Measurements from ENCODE around the gene MVK. TPM values are rescaled to one million over a fixed set of nuclear protein-coding genes. Genes with fewer than 3 reads are reported as not detected.

MVK gene
- total and polyA plus RNA-seq, 2 donors (not counting 1 experiment from before 2014, with no cell fraction given): 18.8 to 22.1 TPM

DNA sequence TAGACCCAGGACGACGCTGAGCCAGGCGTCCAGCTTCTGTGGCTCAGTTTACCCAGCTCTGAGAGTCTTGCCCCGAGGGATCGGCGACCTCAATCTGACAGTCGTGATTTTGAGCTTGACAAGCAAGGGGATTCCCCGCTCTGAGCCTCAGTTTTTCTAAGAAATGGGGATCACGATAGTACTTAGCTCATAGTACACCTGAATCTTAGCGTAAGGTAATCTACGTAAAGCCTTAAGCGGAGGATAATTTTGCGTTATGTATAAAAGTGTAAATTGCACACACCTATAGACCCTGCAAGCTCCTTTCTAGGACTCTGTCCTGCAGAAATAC lies 285 bp downstream of the MVK start:
- H2AFZ ChIP-seq (ENCODE audit: low read length): peak overlapping the region; percentile 57
- no peaks in the 10 kb centered on the region for H3K27me3 ChIP-seq (ENCODE audit: control insufficient read depth, insufficient read depth, low read length)
- peak overlapping the region; percentile 52 to 85 (median 68) for H3K4me3 ChIP-seq (replicated peaks in 1 of 4; ENCODE audit: control extremely low read depth in 1 of 4, insufficient read depth in 1 of 4, low read depth in 3 of 4, low read length in 4 of 4)
- H3K36me3 ChIP-seq (ENCODE audit: control insufficient read depth, insufficient read depth, low read length): peaks cover 8% of the 10 kb centered on the region
- DNase-seq (ENCODE audit: low read depth in 2 of 2): no peak
- no peaks in the 10 kb centered on the region for H3K4me1 ChIP-seq (ENCODE audit: control insufficient read depth, extremely low read depth, insufficient read depth, low read length)
- no peak for TF ChIP-seq EZH2 (IDR thresholded peaks at IDR 0.05; ENCODE audit: low read length, missing control alignments)
- TF ChIP-seq, protein P1, sequence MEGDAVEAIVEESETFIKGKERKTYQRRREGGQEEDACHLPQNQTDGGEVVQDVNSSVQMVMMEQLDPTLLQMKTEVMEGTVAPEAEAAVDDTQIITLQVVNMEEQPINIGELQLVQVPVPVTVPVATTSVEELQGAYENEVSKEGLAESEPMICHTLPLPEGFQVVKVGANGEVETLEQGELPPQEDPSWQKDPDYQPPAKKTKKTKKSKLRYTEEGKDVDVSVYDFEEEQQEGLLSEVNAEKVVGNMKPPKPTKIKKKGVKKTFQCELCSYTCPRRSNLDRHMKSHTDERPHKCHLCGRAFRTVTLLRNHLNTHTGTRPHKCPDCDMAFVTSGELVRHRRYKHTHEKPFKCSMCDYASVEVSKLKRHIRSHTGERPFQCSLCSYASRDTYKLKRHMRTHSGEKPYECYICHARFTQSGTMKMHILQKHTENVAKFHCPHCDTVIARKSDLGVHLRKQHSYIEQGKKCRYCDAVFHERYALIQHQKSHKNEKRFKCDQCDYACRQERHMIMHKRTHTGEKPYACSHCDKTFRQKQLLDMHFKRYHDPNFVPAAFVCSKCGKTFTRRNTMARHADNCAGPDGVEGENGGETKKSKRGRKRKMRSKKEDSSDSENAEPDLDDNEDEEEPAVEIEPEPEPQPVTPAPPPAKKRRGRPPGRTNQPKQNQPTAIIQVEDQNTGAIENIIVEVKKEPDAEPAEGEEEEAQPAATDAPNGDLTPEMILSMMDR (conservative IDR thresholded peaks at IDR 0.05 in 1 of 2, IDR thresholded peaks at IDR 0.05 in 1 of 2; ENCODE audit: low read depth in 1 of 2, low read length in 2 of 2): no peak
- no peaks in the 10 kb centered on the region for H3K79me2 ChIP-seq (ENCODE audit: control insufficient read depth, insufficient read depth, low read length)
- no peaks in the 10 kb centered on the region for H3K9me3 ChIP-seq (ENCODE audit: control insufficient read depth, insufficient read depth, low read depth, low read length)
- H3K27ac ChIP-seq (ENCODE audit: insufficient read depth, low read length): no peak overlapping the region
- peak overlapping the region; percentile 33 for H3K9ac ChIP-seq (ENCODE audit: insufficient read depth, low read length)
- no peaks in the 10 kb centered on the region for H4K20me1 ChIP-seq (ENCODE audit: control insufficient read depth, extremely low read depth, insufficient read depth, low read length)
- H3K4me2 ChIP-seq (ENCODE audit: extremely low read depth, insufficient read depth, low read length): peak overlapping the region; percentile 88

DNA sequence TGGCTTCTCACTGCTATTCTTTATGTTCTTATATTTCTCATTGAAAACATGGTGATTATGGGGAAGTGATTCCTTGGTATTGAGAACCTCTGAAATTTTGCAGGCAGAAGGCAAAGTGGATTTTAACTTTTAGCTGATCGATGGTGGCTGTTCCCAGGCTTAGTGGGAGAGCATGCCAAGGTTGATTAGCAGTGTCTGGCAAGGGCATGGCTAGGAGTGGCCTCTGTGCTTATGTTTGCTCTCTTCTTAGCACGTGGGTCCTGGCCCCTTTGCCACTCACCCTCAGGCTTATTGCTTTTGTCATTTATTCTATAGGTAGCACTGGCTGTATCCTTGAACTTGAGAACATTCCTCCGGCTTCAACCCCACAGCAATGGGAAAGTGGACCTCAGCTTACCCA lies 2.1 kb downstream of the MVK start:
- Histone ChIP-seq H2AFZ (ENCODE audit: low read length) (no peak overlapping the region), H4K20me1 (ENCODE audit: control insufficient read depth, extremely low read depth, insufficient read depth, low read length) (no peaks in the 10 kb centered on the region), H3K4me1 (ENCODE audit: control insufficient read depth, extremely low read depth, insufficient read depth, low read length) (no peaks in the 10 kb centered on the region), H3K9ac (ENCODE audit: insufficient read depth, low read length) (no peak overlapping the region), H3K27me3 (ENCODE audit: control insufficient read depth, insufficient read depth, low read length) (no peaks in the 10 kb centered on the region), H3K36me3 (ENCODE audit: control insufficient read depth, insufficient read depth, low read length) (peaks cover 9% of the 10 kb centered on the region), H3K4me2 (ENCODE audit: extremely low read depth, insufficient read depth, low read length) (no peak overlapping the region), H3K9me3 (ENCODE audit: control insufficient read depth, insufficient read depth, low read depth, low read length) (no peaks in the 10 kb centered on the region), H3K27ac (ENCODE audit: insufficient read depth, low read length) (no peak overlapping the region), H3K4me3 (replicated peaks in 1 of 4; ENCODE audit: control extremely low read depth in 1 of 4, insufficient read depth in 1 of 4, low read depth in 3 of 4, low read length in 4 of 4) (no peak overlapping the region), H3K79me2 (ENCODE audit: control insufficient read depth, insufficient read depth, low read length) (no peaks in the 10 kb centered on the region)
- TF ChIP-seq, protein P1 (conservative IDR thresholded peaks at IDR 0.05 in 1 of 2, IDR thresholded peaks at IDR 0.05 in 1 of 2; ENCODE audit: low read depth in 1 of 2, low read length in 2 of 2): no peak
- TF ChIP-seq EZH2 (IDR thresholded peaks at IDR 0.05; ENCODE audit: low read length, missing control alignments): no peak
- no peak for DNase-seq (ENCODE audit: low read depth in 2 of 2)

DNA sequence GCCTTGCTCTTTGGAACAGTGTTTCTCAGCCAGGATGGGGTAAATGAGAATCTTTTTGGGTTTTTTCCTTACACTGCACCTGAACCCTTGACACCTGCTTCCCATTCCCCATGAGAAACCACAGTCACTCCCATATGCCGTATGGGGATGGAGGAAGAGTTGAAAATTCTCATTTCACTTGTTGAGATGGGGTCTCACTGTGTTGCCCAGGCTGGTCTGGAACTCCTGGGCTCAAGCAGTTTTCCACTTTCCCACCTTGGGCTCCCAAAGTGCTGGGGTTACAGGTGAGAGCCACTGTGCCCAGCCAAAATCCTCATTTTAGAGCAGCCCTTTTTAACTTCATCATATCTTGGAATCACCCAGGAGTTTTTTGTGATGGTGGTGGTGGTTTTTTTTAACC lies 3.7 kb downstream of the MVK start:
- TF ChIP-seq, protein P1 (conservative IDR thresholded peaks at IDR 0.05 in 1 of 2, IDR thresholded peaks at IDR 0.05 in 1 of 2; ENCODE audit: low read depth in 1 of 2, low read length in 2 of 2): no peak
- TF ChIP-seq EZH2 (IDR thresholded peaks at IDR 0.05; ENCODE audit: low read length, missing control alignments): no peak
- no peaks in the 10 kb centered on the region for H3K9me3 ChIP-seq (ENCODE audit: control insufficient read depth, insufficient read depth, low read depth, low read length)
- no peak for DNase-seq (ENCODE audit: low read depth in 2 of 2)
- no peak overlapping the region for H3K27ac ChIP-seq (ENCODE audit: insufficient read depth, low read length)
- H3K9ac ChIP-seq (ENCODE audit: insufficient read depth, low read length): no peak overlapping the region
- H4K20me1 ChIP-seq (ENCODE audit: control insufficient read depth, extremely low read depth, insufficient read depth, low read length): no peaks in the 10 kb centered on the region
- no peaks in the 10 kb centered on the region for H3K4me1 ChIP-seq (ENCODE audit: control insufficient read depth, extremely low read depth, insufficient read depth, low read length)
- no peak overlapping the region for H2AFZ ChIP-seq (ENCODE audit: low read length)
- no peak overlapping the region for H3K4me2 ChIP-seq (ENCODE audit: extremely low read depth, insufficient read depth, low read length)
- H3K36me3 ChIP-seq (ENCODE audit: control insufficient read depth, insufficient read depth, low read length): peaks cover 15% of the 10 kb centered on the region
- no peaks in the 10 kb centered on the region for H3K79me2 ChIP-seq (ENCODE audit: control insufficient read depth, insufficient read depth, low read length)
- H3K27me3 ChIP-seq (ENCODE audit: control insufficient read depth, insufficient read depth, low read length): no peaks in the 10 kb centered on the region
- H3K4me3 ChIP-seq (replicated peaks in 1 of 4; ENCODE audit: control extremely low read depth in 1 of 4, insufficient read depth in 1 of 4, low read depth in 3 of 4, low read length in 4 of 4): no peak overlapping the region

Measured in fibroblast of lung (primary cell).